GM20000 (cell line): ENCODE measurements around the gene BDP1.
"Not testable (repeated sequence)": the region's sequence is repeated elsewhere in the genome, so short reads cannot be mapped to it uniquely, and the experiment has no call there.

Source experiments
- DNase-seq: peaks from one replicate; pipeline ENCODE4 v3.0.0; 2012; ENCODE audit warnings: low spot score
- CTCF ChIP-seq: IDR thresholded peaks from 2 replicates; pipeline ENCODE4 v1.5.1; 2012; ENCODE audit warnings: mild to moderate bottlenecking, control low read depth; ENCODE audit errors: extremely low read depth, missing control alignments

BDP1 gene

GRCh38 chr5:71563161-71563560 lies 107.7 kb downstream of the BDP1 start:
- DNase-seq = no peak
- no peak for TF ChIP-seq CTCF

- TF ChIP-seq CTCF = no peak
- DNase-seq = no peak
These were observed 109.4 kb downstream of the BDP1 start for GRCh38 chr5:71564895-71565294.

- no peak for TF ChIP-seq CTCF
- DNase-seq = no peak
These were observed 114.5 kb downstream of the BDP1 start for GRCh38 chr5:71569748-71570509.

GRCh38 chr5:71571811-71572210 lies 116.4 kb downstream of the BDP1 start:
- DNase-seq = not testable (repeated sequence)

GRCh38 chr5:71573591-71573990 lies 118.1 kb downstream of the BDP1 start:
- DNase-seq = no peak
- TF ChIP-seq CTCF = no peak

- not testable (repeated sequence) for DNase-seq
These were observed 120.1 kb downstream of the BDP1 start for GRCh38 chr5:71575588-71575987.

GRCh38 chr5:71576241-71576640 lies 120.8 kb downstream of the BDP1 start:
- no peak for TF ChIP-seq CTCF
- DNase-seq = no peak

GRCh38 chr5:71577839-71578238 lies 122.4 kb downstream of the BDP1 start:
- not testable (repeated sequence) for DNase-seq

GRCh38 chr5:71582945-71583584 lies 127.6 kb downstream of the BDP1 start:
- no peak for TF ChIP-seq CTCF
- DNase-seq = no peak
